HepG2 (cell line): ENCODE measurements around the gene PLIN1. TPM values are rescaled to one million over a fixed set of nuclear protein-coding genes. Genes with fewer than 3 reads are reported as not detected.

ENCODE experiments used
- ATAC-seq: fragments of 200-7000 bp; cut with Tn5 transposase; 3 replicates; pipeline ENCODE4 v1.9.1; 2020; ENCODE audit warnings: mild to moderate bottlenecking, moderate library complexity
- BruUV-seq: library from RNA; stranded (reverse); fragments of 400-500 nt; replicated peaks from 2 replicates; lab custom pipeline; 2021; lab: Mats Ljungman, UMichigan
- CTCF ChIA-PET: fragments of 300-600 bp; formaldehyde crosslinking; extraction: SDS; loops from one replicate; lab custom pipeline; 2021; ENCODE audit warnings: low total read pairs, inconsistent platforms, low intra/inter-chr PET ratio; lab: Yijun Ruan, JAX
- POLR2A ChIA-PET: fragments of 350-600 bp; sonication (Branson Sonifier 250); formaldehyde crosslinking; loops from one replicate; lab custom pipeline; 2020; ENCODE audit warnings: antibody characterized with exemption, inconsistent platforms; lab: Yijun Ruan, JAX
- DNase-seq: peaks from one replicate; pipeline ENCODE4 v3.0.0-alpha.2; 2015; ENCODE audit warnings: low spot score
- FAIRE-seq: peaks from 3 replicates; lab custom pipeline; 2011; peaks lifted over from hg19 to GRCh38; lab: Jason Lieb, UNC
- H2AFZ ChIP-seq: one replicate; pipeline ENCODE4 v1.6.1; 2011; ENCODE audit warnings: low read length, inconsistent platforms
- H3K27ac ChIP-seq: fragments of 300-600 bp; 3 replicates; pipeline ENCODE4 v1.8.0; 2011; ENCODE audit warnings: mixed run types, mild to moderate bottlenecking, mixed read lengths, low read length, inconsistent platforms; ENCODE audit not compliant: insufficient read depth; ENCODE audit errors: extremely low read length
- H3K27me3 ChIP-seq, 2 experiments: fragments of 200-600 bp in 1 of 2; 2 replicates in 1 of 2; 3 replicates in 1 of 2; pipeline versions ENCODE4 v1.6.0 to v1.8.0; 2011; ENCODE audit warnings: low read length in 2 of 2, mild to moderate bottlenecking in 2 of 2, moderate library complexity in 2 of 2, inconsistent platforms in 1 of 2; ENCODE audit not compliant: insufficient read depth in 2 of 2, control insufficient read depth in 1 of 2
- H3K36me3 ChIP-seq, 2 experiments: fragments of 200-600 bp in 1 of 2; replicated peaks in 1 of 2; 2 replicates in 1 of 2; 3 replicates in 1 of 2; pipeline versions ENCODE4 v1.5.1 to v1.8.0; 2011; ENCODE audit warnings: low read length in 2 of 2, inconsistent platforms in 1 of 2; ENCODE audit not compliant: insufficient read depth in 2 of 2, control insufficient read depth in 1 of 2
- H3K4me1 ChIP-seq: 2 replicates; pipeline ENCODE4 v1.5.1; 2012; ENCODE audit warnings: low read length, inconsistent platforms; ENCODE audit not compliant: insufficient read depth
- H3K4me2 ChIP-seq: 2 replicates; pipeline ENCODE4 v1.6.0; 2011; ENCODE audit warnings: low read depth, low read length, inconsistent platforms
- H3K4me3 ChIP-seq, 3 experiments: fragments of 200-600 bp in 1 of 3; sonication (generic), shearing (Covaris generic) in 1 of 3; replicated peaks in 1 of 3; 2 replicates each; pipeline ENCODE4 v1.5.1; 2011 to 2016; ENCODE audit warnings: low read length in 3 of 3, inconsistent platforms in 2 of 3, low read depth in 2 of 3, mild to moderate bottlenecking in 2 of 3, control low read depth in 1 of 3, mixed read lengths in 1 of 3; ENCODE audit not compliant: insufficient read depth in 1 of 3
- H3K79me2 ChIP-seq: one replicate; pipeline ENCODE4 v1.6.1; 2011; ENCODE audit warnings: low read length, inconsistent platforms; ENCODE audit not compliant: insufficient read depth
- H3K9ac ChIP-seq: 2 replicates; pipeline ENCODE4 v1.6.0; 2011; ENCODE audit warnings: mild to moderate bottlenecking, low read depth, low read length, inconsistent platforms; ENCODE audit not compliant: insufficient read depth
- H3K9me3 ChIP-seq: 2 replicates; pipeline ENCODE4 v1.5.1; 2012; ENCODE audit warnings: mild to moderate bottlenecking, low read length
- H4K20me1 ChIP-seq: 2 replicates; pipeline ENCODE4 v1.6.0; 2011; ENCODE audit warnings: inconsistent platforms, mild to moderate bottlenecking, low read length, moderate library complexity; ENCODE audit not compliant: insufficient read depth
- CC2D1A ChIP-seq: sonication (generic); formaldehyde crosslinking; IDR thresholded peaks from 2 replicates; pipeline ENCODE4 v1.8.1; 2023; ENCODE audit warnings: mild to moderate bottlenecking, missing genetic modification reagents
- FOXC1 ChIP-seq: sonication (generic); formaldehyde crosslinking; IDR thresholded peaks from 2 replicates; pipeline ENCODE4 v1.8.0; 2022; ENCODE audit warnings: mild to moderate bottlenecking, missing genetic modification reagents, borderline replicate concordance
- JARID2 ChIP-seq: sonication (generic); formaldehyde crosslinking; IDR thresholded peaks from 2 replicates; pipeline ENCODE4 v1.8.1; 2023; ENCODE audit warnings: missing genetic modification reagents, inconsistent platforms; ENCODE audit not compliant: insufficient replicate concordance
- KLF16 ChIP-seq, 2 experiments: sonication (generic) in 1 of 2; formaldehyde crosslinking in 1 of 2; IDR thresholded peaks; 2 replicates each; pipeline versions ENCODE4 v1.6.1 to v1.8.0; 2016 to 2023; ENCODE audit warnings: missing genetic modification reagents in 2 of 2, missing compliant biosample characterization in 1 of 2
- ZKSCAN5 ChIP-seq: sonication (generic); formaldehyde crosslinking; IDR thresholded peaks from 2 replicates; pipeline ENCODE4 v1.5.1; 2020; ENCODE audit warnings: mild to moderate bottlenecking, missing genetic modification reagents
- ZMYM4 ChIP-seq: sonication (generic); formaldehyde crosslinking; IDR thresholded peaks from 2 replicates; pipeline ENCODE4 v1.8.1; 2023; ENCODE audit warnings: mild to moderate bottlenecking, missing genetic modification reagents
- ZNF747 ChIP-seq: sonication (generic); formaldehyde crosslinking; IDR thresholded peaks from 2 replicates; pipeline ENCODE4 v1.8.1; 2023; ENCODE audit warnings: missing genetic modification reagents, mild to moderate bottlenecking, borderline replicate concordance
- WGBS: methylation state at CpG from one replicate; pipeline ENCODE4 v1.1.6; 2017; ENCODE audit warnings: low lambda C conversion rate; 5-methylcytosine and 5-hydroxymethylcytosine counted together
- in situ Hi-C: cut with HindIII; loops from 2 replicates; pipeline ENCODE4 v1.10.0; 2017; ENCODE audit warnings: low pct_unique_long_range_greater_than_20kb; ENCODE audit not compliant: extremely low pct_ligation_motif_present
- intact Hi-C: fragments of 100-400 bp; cut with micrococcal nuclease; formaldehyde crosslinking; loops from one replicate; pipeline ENCODE4 v1.10.0; 2022; ENCODE audit not compliant: unreplicated experiment
- polyA plus RNA-seq, 8 experiments: library from polyadenylated mRNA; depleted of rRNA in 3 of 8; stranded (reverse) in 7 of 8; unstranded in 1 of 8; fragments of >200 nt; fragmentation: Illumina TruSeq in 4 of 8; extraction: Trizol in 4 of 8; gene quantifications; 2 replicates each; pipeline versions ENCODE4 v1.2.1 to v1.2.3, GENCODE V29; 2011 to 2016; ENCODE audit warnings: low read depth in 4 of 8, missing spikeins in 1 of 8, mixed read lengths in 1 of 8; ENCODE audit not compliant: insufficient read depth in 1 of 8
- total RNA-seq, 5 experiments: library from RNA; depleted of rRNA; stranded (reverse); fragments of >200 nt; fragmentation: Illumina TruSeq; extraction: Trizol; gene quantifications; 2 replicates each; pipeline ENCODE4 v1.2.3, GENCODE V29; 2016; ENCODE audit warnings: low read depth in 1 of 5
- TF ChIP-seq, protein P1 (sequence below): sonication (generic); formaldehyde crosslinking; IDR thresholded peaks from 2 replicates; pipeline ENCODE4 v1.5.0; 2020; ENCODE audit warnings: missing genetic modification reagents, mild to moderate bottlenecking, borderline replicate concordance

Gene PLIN1
- total and polyA plus RNA-seq, 2 of the 13 experiments (the other 11 are each of a cell fraction or from before 2014, with no cell fraction given), result 0.74 to 1.2 TPM

DNA sequence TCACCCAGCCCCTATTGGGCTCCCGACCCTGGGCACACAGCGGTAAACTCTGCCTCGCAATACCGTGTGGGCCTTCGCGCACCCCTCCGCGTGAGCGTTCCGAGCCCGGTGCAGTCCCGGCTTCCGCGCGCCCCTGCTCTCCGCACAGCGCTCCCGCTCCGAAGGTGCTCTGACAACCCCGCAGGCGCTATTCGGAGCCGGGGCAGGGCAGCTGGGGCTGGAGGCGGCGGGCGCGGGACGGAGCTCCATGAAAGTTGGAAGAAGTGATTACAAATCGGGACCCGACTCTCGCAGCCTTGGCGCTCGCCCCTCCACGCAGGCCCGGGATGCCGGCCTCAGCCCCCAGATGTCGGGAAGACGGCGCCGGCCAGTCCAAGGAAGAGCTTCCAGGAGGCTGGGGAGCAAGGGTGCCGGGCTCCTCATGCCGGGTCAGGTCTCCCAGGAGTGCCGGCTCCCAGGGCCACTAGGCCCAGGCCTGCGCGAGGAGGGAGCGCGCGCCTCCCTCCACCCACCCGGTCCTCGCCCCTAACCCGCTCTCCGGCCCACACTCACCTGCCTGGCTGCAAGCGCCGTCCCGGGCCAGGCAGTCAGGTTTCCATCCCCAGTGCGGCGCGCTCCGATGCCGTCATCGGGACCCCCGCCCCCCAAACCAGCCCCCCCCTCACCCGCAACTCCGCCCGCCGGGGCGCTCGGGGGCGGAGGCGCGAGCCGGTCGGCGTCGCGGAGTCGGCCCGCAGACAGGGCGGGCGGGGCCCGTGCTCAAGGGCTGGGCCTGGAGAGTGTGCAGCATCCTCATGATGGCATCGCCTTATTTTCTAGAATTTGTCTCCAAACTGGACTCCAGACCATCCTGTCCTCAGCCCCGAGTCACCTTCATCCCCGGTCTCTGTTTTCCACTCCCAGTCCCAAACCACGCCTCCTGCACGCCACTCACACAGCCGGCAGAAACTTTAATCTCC, 24.0 kb downstream of the PLIN1 start, which contains the start of gene KIF7 (continued):
- TF ChIP-seq ZMYM4 (CRISPR knock-in tag) (0 out of 2 replicates have a peak, but pooled peaks have one; percentile 5), FOXC1 (CRISPR knock-in tag) (no peak), CC2D1A (no peak), ZNF747 (CRISPR knock-in tag) (0 out of 2 replicates have a peak, but pooled peaks have one; percentile 33), KLF16 (CRISPR knock-in tag; IDR thresholded peaks at IDR 0.05) (0 out of 4 replicates have a peak, but pooled peaks of 1 of the 2 experiments have one; percentile 10)

GRCh38 chr15:89654301-89654761, 24.8 kb downstream of the PLIN1 start:
- Histone ChIP-seq H3K27me3 (peaks cover 0 to 2% of the 10 kb centered on the region in 2 experiments; a peak in 1 of 5 replicates), H3K9me3 (no peaks in the 10 kb centered on the region), H3K4me2 (peak overlapping the region; percentile 100), H3K9ac (peak overlapping the region; percentile 60), H2AFZ (no peak overlapping the region), H3K79me2 (no peaks in the 10 kb centered on the region), H4K20me1 (no peaks in the 10 kb centered on the region), H3K27ac (no peak overlapping the region), H3K36me3 (no peaks in the 10 kb centered on the region; a peak in 1 of 5 replicates), H3K4me3 (peak overlapping the region; percentile 66 to 97 (median 85)), H3K4me1 (peaks cover 31% of the 10 kb centered on the region)
- peak; percentile 27 for ATAC-seq
- intact Hi-C loops (no loop called here), in situ Hi-C loops (no loop called here)
- BruUV-seq, result no TSS peak
- FAIRE-seq, result no peak
- ChIA-PET CTCF (no interaction called here), POLR2A (interaction anchor here (1.0 kb wide), 1 partner anchor 11 kb away, joined by 3 read pairs; no protein-coding TSS in a partner anchor)
- no peak for DNase-seq
- WGBS, result 5% methylated on average over 14 of the region's 14 CpGs
- TF ChIP-seq ZKSCAN5 (CRISPR knock-in tag) (0 out of 2 replicates have a peak, but pooled peaks have one; percentile 38), JARID2 (no peak)
- TF ChIP-seq, protein P1, sequence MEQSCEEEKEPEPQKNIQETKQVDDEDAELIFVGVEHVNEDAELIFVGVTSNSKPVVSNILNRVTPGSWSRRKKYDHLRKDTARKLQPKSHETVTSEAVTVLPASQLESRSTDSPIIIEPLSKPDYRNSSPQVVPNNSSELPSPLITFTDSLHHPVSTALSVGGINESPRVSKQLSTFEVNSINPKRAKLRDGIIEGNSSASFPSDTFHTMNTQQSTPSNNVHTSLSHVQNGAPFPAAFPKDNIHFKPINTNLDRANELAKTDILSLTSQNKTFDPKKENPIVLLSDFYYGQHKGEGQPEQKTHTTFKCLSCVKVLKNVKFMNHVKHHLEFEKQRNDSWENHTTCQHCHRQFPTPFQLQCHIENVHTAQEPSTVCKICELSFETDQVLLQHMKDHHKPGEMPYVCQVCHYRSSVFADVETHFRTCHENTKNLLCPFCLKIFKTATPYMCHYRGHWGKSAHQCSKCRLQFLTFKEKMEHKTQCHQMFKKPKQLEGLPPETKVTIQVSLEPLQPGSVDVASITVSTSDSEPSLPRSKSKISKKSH, result peak; percentile 8; the same call in 1 of the 2 replicates
